GM19372 (cell line): ENCODE data around the gene PLCB3.
"Not testable (repeated sequence)": the region's sequence is repeated elsewhere in the genome, so short reads cannot be mapped to it uniquely, and the experiment has no call there.

ENCODE experiments used
- ATAC-seq: cut with Tn5 transposase; IDR thresholded peaks from one replicate; pipeline ENCODE4 v1.9.1; 2021; ENCODE audit warnings: mild to moderate bottlenecking, low read depth, moderate library complexity; ENCODE audit not compliant: unreplicated experiment

PLCB3 gene

DNA sequence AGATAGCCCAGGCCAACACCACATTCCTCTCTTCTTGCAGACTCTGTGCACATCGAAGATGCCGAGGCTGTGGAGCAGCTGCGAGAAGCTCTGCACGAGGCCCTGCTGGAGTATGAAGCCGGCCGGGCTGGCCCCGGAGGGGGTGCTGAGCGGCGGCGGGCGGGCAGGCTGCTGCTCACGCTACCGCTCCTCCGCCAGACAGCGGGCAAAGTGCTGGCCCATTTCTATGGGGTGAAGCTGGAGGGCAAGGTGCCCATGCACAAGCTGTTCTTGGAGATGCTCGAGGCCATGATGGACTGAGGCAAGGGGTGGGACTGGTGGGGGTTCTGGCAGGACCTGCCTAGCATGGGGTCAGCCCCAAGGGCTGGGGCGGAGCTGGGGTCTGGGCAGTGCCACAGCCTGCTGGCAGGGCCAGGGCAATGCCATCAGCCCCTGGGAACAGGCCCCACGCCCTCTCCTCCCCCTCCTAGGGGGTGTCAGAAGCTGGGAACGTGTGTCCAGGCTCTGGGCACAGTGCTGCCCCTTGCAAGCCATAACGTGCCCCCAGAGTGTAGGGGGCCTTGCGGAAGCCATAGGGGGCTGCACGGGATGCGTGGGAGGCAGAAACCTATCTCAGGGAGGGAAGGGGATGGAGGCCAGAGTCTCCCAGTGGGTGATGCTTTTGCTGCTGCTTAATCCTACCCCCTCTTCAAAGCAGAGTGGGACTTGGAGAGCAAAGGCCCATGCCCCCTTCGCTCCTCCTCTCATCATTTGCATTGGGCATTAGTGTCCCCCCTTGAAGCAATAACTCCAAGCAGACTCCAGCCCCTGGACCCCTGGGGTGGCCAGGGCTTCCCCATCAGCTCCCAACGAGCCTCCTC lies 64.6 kb downstream of the PLCB3 start:
- not testable (repeated sequence) for ATAC-seq

- no peak for ATAC-seq
Measured at GRCh38 chr11:64316672-64317324, 65.5 kb downstream of the PLCB3 start.

DNA sequence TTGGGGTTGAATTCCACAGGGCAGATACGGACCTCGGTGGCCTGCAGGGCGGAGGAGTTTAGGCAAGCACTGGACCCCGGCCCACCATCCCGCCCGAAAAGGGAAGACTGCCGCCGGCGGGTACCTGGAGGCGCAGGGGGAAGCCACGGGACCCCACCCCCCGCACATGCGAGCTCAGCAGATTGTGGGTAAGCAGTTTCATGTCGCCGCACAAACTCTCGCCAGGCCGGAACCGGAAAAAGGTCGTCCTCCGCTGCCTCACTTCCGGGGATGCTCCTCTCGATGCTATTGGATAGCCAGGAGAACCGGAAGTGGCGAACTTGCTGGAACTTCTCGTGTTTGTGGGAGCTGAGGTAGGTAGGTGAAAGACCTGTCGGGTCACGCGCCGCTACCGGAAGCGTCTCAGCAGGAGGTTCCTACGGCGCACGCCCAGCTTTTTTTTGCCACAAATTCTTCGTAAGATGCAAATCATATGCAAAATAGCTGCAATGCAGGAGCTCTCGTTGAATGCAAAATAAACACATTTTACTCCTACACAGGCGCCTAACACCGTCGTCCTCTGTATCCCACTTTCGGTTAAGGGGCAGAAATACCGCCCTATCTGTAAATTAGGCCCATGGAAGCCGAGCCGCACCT lies 66.1 kb downstream of the PLCB3 start, which contains the start of gene TRMT112:
TRMT112 (minus strand) TSS at position 235 of the 636 bp plus-strand sequence; CDS start at position 202, 33 bp downstream.
- ATAC-seq = peak; percentile 70

DNA sequence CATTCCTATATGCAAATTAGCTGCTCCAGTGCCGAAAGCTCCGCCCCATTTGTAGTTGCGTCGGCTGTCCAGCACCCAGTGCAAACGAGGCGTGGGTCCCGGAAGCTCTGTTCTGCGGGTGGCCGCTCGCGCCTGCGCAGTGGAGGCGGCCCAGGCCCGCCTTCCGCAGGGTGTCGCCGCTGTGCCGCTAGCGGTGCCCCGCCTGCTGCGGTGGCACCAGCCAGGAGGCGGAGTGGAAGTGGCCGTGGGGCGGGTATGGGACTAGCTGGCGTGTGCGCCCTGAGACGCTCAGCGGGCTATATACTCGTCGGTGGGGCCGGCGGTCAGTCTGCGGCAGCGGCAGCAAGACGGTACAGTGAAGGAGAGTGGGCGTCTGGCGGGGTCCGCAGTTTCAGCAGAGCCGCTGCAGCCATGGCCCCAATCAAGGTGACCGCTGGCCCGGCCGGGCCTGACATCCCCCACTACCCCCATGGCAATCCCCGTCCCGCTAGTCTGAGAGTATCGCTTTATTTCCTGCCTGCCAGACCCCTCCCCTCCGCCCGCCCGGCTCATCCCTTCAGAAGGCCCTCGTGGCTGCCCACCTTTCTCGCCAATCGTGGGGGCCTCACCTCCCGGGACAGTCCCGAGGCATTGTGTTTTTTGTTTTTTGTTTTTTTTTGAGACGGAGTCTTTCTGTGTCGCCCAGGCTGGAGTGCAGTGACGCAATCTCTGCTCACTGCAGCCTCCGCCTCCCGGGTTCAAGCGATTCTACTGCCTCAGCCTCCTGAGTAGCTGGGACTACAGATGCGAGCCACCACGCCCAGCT lies 66.8 kb downstream of the PLCB3 start, which contains the start of gene PRDX5:
PRDX5 (plus strand) TSS at position 161 of the 805 bp plus-strand sequence; CDS start at position 256, 95 bp downstream.
- ATAC-seq = peak; percentile 75
